HG03196 (cell line): ENCODE results near the gene IL6ST.

ENCODE experiments used
- ATAC-seq: cut with Tn5 transposase; IDR thresholded peaks from one replicate; pipeline ENCODE4 v1.9.1; 2021; ENCODE audit not compliant: unreplicated experiment

The IL6ST gene

DNA sequence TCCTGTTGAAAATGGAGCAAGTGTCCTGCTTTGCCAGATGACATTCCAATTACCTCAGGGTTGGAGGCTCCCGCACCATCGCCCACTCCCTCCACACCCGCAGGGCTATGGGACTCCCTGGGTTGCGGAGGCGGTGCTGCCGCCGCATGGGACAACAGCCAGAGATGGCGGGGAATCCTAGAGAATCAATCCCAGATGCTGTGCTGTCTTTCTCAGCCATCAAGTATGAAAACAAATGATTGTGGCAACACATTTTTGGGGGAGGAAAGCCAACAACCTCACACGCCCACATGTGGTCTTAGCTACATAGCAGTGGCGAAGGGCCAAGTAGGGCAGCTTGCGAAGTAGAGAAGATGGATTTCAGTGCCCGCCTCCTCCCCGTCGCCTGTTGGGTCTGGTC, 96.9 kb downstream of the IL6ST start:
- ATAC-seq, result no peak

DNA sequence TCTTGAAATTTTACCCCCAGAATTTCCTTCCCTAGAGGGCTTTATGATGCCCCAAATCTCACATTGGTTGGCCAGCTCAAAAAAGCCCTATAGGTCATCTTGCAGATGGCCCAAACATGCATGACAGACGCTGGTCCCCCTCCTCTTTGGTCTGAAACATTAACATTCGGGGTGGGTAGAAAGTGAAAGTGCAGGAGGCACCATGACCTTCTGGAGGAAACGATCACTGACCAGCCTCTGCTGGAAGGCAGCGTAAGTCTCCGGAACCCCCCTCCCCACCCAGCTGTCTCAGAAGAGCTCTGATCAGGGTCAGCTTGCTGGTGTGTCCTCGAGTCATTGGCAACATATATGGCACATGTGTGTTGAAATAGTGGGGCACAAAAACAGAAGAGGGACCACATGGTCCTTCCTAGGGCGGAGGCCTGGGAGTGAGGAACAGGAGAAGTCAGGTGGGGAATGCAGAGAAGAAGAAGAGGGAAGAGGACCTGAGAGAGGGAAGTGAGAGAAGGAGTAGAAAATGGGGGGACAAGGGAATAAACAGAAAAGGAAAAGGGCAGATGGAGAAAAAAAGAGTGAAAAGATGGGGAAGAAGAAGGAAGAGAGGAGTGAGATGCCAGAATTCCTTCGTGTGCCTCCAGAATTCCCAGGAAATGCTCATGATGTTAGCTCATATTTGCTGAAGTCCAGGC, 97.4 kb downstream of the IL6ST start:
- no peak for ATAC-seq

DNA sequence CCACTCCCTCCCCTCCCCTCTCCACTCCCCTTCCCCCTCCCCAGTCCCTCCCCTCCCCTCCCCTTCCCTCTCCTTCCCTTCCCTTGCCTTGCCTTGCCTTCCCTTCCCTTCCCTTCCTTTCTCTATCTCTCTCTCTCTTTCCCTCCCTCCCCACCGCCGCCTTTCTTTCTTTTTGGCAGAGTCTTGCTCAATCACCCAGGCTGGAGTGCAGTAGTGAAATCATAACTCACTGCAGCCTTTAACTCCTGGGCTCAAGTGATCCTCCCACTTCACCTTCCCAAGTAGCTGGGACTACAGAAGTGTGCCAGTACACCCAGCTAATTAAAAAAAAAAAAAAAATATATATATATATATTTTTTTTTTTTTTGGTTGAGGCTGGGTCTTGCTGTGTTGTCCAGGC, 98.1 kb downstream of the IL6ST start:
- ATAC-seq, result no peak

DNA sequence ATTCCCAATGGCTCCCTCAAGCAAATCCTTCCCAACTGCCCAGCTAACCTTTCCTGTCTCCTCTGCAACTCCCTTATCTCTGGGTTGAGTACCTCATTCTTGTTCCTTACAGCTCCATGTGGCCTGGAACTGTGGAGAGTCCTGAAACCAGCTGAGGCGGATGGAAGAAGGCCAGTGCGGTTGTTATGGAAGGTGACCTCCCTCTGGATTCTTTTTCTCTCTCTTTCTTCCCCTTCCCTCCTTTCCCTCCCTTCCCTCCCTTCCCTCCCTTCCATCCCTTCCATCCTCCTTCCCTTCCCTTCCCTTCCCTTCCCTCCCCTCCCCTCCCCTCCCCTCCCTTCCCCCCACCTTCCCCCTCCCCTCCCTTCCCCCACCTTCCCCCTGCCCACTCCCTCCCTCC, 98.5 kb downstream of the IL6ST start:
- no peak for ATAC-seq

DNA sequence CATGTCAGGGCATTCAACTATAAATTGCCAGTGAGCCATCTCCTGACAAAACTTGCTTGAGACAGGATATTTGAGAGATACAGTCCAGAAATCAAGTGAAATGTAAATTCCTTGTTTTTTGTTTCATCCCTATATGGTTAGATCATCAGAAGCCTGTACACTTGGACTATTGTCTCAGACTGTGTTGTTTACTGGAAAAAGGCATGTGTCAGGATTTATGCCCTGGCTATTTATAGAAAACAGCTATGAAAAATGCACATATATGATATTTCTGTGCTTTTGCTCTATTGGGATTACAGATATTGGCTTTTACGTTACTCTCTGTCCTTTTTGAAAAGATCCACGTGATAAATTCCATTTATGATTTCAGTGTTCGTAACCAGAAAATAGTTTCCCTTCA, 99.4 kb downstream of the IL6ST start:
- ATAC-seq, result no peak

DNA sequence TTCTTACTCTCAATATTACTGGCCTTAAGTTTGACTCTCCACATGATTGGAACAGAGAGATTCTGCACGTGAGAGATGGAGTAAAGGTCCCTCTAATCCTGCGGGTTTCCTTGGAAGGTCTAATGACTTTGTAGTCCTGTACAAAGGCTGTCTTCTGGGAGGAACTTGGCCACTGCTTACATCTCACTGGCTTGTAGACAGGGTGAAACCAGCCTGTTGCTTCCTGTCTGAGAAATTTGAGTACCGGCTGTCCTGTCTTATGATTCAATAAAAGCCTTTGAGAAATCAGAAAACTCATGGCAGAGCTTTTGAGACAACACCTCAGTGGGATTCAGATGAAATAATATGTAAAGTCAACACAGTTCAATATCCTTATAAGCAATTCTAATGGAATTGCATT, 100.6 kb downstream of the IL6ST start:
- no peak for ATAC-seq

DNA sequence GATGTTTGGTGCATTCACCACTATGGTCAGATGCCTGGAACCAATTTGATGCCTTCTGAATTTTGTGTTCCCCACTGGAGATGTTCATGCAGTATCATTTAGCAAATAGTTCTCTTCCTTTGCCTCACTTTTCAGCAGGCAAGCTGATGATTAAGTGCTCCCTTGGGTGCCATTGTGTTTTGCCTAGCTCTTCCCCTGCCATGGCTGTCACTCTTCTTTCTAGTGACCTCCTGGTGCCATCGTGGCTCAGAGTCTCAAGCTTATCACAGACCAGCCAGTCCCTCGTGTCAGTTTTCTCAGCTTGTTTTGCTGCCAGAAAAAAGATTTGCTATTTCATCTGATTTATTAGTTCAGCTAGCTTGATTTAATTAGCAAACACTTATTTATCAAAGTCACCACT, 102.3 kb downstream of the IL6ST start:
- no peak for ATAC-seq

DNA sequence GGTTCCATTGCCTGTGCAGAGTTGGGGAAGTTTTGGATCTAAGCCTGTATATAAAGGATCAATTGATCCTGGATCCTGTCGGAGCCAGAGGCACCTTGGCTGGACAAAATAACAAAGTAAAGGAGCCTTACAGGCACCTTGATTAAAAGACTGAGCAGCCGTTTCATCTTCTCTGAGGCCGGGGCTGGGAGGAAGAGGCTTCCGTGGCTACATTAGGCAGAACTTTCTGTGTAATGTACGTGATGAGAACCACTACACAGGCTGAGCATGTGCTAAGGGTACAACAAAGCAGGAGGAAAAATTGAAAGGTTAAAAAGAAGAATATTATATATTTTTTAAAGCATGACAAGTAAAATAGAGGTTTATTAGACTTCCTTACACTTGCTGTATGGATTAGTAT, 106.6 kb downstream of the IL6ST start:
- ATAC-seq, result no peak

DNA sequence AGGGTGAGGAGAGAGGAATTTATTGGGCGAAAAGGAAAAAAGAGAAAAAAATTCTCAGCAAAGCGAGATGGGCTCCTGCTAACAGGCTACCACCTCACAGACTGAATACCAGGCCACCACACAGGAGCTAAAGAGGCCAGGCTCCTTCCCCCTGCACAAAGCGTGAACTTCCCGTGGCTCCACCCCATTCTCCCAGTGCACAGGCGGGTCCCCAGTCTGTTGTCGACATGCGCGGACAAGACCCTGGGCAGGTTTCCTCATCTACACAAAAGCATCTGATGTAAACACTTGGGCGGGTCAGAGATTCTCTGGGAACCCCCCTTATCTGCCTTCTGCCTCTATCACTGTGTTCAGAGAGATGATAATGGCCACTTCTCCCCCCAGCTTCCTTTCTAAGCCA, 109.4 kb downstream of the IL6ST start:
- no peak for ATAC-seq
